ENCODE measurements around the gene INPP4A. TPM values are rescaled to one million over a fixed set of nuclear protein-coding genes. Genes with fewer than 3 reads are reported as not detected.

Gene INPP4A
- total and polyA plus RNA-seq, 2 of the 13 experiments (the other 11 are each of a cell fraction or from before 2014, with no cell fraction given) = 10.1 to 10.9 TPM

- TF ChIP-seq ZNF512B (CRISPR knock-in tag; IDR thresholded peaks at IDR 0.05; ENCODE audit: borderline replicate concordance) (no peak), ZNF556 (CRISPR knock-in tag; IDR thresholded peaks at IDR 0.05; ENCODE audit: borderline replicate concordance) (no peak), GABPB1 (CRISPR knock-in tag; IDR thresholded peaks at IDR 0.05) (no peak), ZNF879 (CRISPR knock-in tag; IDR thresholded peaks at IDR 0.05) (no peak), ZNF678 (CRISPR knock-in tag; IDR thresholded peaks at IDR 0.05) (no peak), ZNF414 (CRISPR knock-in tag; IDR thresholded peaks at IDR 0.05) (no peak), ZSCAN5A (CRISPR knock-in tag; IDR thresholded peaks at IDR 0.05; ENCODE audit: borderline replicate concordance) (no peak), IKZF1 (IDR thresholded peaks at IDR 0.05) (no peak), SUZ12 (IDR thresholded peaks at IDR 0.05; ENCODE audit: low read depth, low read length) (no peak), MAZ (IDR thresholded peaks at IDR 0.05; ENCODE audit: borderline replicate concordance, low read depth, low read length) (no peak), MAZ (CRISPR knock-in tag; IDR thresholded peaks at IDR 0.05; ENCODE audit: low read depth) (no peak)
Measured at GRCh38 chr2:98433363-98433964, 11.2 kb upstream of the INPP4A start (continued).
